ENCODE results near the gene TBX10. TPM values are rescaled to one million over a fixed set of nuclear protein-coding genes. Genes with fewer than 3 reads are reported as not detected.

Gene TBX10
- total RNA-seq, 1 experiment from 2014 or later = not detected

DNA sequence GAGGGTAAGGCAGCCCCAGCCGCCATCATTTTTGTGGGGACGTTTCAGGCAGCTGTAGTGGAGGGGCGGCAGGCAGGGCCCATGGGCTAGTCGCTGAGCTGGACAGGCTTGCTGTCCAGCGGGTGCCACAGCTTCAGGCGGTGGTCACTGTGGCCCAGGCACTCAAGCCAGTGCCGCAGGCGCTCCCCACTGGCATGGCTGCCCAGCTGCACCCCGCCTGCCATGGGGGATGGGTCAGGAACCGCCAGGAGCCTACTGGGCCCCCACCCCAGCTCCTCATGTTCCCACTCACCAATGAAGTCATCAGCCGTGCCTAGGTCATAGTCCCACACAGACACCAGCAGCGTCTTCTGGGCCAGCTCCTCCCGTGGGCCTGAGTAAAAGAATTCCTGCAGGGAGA lies 26.8 kb downstream of the TBX10 start (continued):
- TF ChIP-seq, protein P1, sequence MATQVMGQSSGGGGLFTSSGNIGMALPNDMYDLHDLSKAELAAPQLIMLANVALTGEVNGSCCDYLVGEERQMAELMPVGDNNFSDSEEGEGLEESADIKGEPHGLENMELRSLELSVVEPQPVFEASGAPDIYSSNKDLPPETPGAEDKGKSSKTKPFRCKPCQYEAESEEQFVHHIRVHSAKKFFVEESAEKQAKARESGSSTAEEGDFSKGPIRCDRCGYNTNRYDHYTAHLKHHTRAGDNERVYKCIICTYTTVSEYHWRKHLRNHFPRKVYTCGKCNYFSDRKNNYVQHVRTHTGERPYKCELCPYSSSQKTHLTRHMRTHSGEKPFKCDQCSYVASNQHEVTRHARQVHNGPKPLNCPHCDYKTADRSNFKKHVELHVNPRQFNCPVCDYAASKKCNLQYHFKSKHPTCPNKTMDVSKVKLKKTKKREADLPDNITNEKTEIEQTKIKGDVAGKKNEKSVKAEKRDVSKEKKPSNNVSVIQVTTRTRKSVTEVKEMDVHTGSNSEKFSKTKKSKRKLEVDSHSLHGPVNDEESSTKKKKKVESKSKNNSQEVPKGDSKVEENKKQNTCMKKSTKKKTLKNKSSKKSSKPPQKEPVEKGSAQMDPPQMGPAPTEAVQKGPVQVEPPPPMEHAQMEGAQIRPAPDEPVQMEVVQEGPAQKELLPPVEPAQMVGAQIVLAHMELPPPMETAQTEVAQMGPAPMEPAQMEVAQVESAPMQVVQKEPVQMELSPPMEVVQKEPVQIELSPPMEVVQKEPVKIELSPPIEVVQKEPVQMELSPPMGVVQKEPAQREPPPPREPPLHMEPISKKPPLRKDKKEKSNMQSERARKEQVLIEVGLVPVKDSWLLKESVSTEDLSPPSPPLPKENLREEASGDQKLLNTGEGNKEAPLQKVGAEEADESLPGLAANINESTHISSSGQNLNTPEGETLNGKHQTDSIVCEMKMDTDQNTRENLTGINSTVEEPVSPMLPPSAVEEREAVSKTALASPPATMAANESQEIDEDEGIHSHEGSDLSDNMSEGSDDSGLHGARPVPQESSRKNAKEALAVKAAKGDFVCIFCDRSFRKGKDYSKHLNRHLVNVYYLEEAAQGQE (IDR thresholded peaks at IDR 0.05; ENCODE audit: low read depth) = no peak
- no peak for TF ChIP-seq CBX3 (IDR thresholded peaks at IDR 0.05; ENCODE audit: low read depth)

DNA sequence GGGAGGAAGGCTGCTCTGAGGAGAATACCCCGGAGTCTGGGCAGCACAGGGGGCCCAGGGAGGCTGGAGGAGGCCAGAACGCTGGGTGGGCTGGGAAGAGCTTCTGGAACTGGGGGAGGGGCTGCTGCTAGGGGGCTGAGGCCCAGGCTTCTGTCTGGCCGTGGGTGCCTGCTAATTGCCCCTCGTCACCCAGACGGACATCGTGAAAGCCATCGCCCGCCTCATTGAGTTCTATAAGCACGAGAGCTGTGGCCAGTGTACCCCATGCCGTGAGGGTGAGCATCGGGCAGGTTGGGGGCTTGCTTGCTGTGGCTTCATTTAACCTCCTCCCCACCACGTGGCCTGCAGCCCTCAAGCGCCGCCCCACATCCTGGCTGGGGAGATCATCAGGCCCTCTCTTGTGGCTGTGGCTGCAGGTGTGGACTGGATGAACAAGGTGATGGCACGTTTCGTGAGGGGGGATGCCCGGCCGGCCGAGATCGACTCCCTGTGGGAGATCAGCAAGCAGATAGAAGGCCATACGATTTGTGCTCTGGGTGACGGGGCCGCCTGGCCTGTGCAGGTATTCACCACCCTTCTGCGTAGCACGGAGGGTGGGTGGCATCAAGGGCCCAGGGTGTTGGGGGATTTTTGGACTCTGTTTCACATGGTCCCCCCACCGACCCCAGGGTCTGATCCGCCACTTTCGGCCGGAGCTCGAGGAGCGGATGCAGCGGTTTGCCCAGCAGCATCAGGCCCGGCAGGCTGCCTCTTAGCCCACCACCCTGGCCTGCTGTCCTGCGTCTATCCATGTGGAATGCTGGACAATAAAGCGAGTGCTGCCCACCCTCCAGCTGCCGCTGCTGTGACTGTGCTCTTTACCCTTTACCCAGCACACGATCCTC lies 27.6 kb downstream of the TBX10 start:
- CTCF ChIA-PET = no interaction called here
- Histone ChIP-seq H3K4me1 (ENCODE audit: control insufficient read depth in 1 of 2, insufficient read depth in 2 of 2, low read length in 2 of 2) (peaks cover 8 to 25% of the 10 kb centered on the region in 2 experiments), H3K27me3 (ENCODE audit: insufficient read depth, low read length) (no peaks in the 10 kb centered on the region), H3K4me3 (replicated peaks in 1 of 2; ENCODE audit: low read depth in 1 of 2, low read length in 2 of 2) (no peak overlapping the region), H4K20me1 (ENCODE audit: insufficient read depth) (no peaks in the 10 kb centered on the region), H3K36me3 (ENCODE audit: control insufficient read depth in 1 of 2, insufficient read depth in 2 of 2, low read length in 2 of 2) (peaks cover 19 to 21% of the 10 kb centered on the region in 2 experiments; a peak in 3 of 4 replicates), H3K9ac (ENCODE audit: low read length) (no peak overlapping the region), H3K79me2 (ENCODE audit: insufficient read depth, low read length) (peaks cover 25% of the 10 kb centered on the region), H3K4me2 (ENCODE audit: low read length) (no peak overlapping the region), H3K9me2 (ENCODE audit: insufficient read depth) (no peaks in the 10 kb centered on the region), H2AFZ (ENCODE audit: low read depth, low read length, poor library complexity, severe bottlenecking) (no peak overlapping the region), H3K9me3 (ENCODE audit: control insufficient read depth in 1 of 2, insufficient read depth in 1 of 2, low read depth in 1 of 2, low read length in 2 of 2) (no peaks in the 10 kb centered on the region), H3K27ac (ENCODE audit: low read depth, low read length) (no peak overlapping the region)
- RAD21 ChIA-PET (ENCODE audit: low non-redundant PET in 1 of 2, low total read pairs in 2 of 2, uncharacterized antibody in 2 of 2, unreplicated experiment in 2 of 2) = no interaction called here
- no peak for ATAC-seq
- no peak for DNase-seq (ENCODE audit: low read depth, low spot score)
- POLR2A ChIA-PET = no interaction called here
- no TSS peak for BruUV-seq (replicated peaks)
- intact Hi-C loops (cut with micrococcal nuclease) = no loop called here
- TF ChIP-seq, protein P2, sequence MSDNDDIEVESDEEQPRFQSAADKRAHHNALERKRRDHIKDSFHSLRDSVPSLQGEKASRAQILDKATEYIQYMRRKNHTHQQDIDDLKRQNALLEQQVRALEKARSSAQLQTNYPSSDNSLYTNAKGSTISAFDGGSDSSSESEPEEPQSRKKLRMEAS (IDR thresholded peaks at IDR 0.05) = no peak
- TF ChIP-seq CBX3 (IDR thresholded peaks at IDR 0.05; ENCODE audit: low read depth) (no peak), EZH2 (IDR thresholded peaks at IDR 0.05) (no peak), CEBPB (IDR thresholded peaks at IDR 0.05; ENCODE audit: low read depth) (no peak), JUND (IDR thresholded peaks at IDR 0.05) (no peak), ELF1 (IDR thresholded peaks at IDR 0.05; ENCODE audit: borderline replicate concordance, low read depth) (no peak), SIN3A (IDR thresholded peaks at IDR 0.05; ENCODE audit: low read depth) (no peak), ZNF274 (IDR thresholded peaks at IDR 0.05; ENCODE audit: low read depth, low read length) (no peak), SP1 (IDR thresholded peaks at IDR 0.05; ENCODE audit: low read depth) (no peak), RAD21 (IDR thresholded peaks at IDR 0.05; ENCODE audit: low read depth) (no peak), POLR2AphosphoS5 (IDR thresholded peaks at IDR 0.05; ENCODE audit: low read depth, low read length) (no peak), EGR1 (IDR thresholded peaks at IDR 0.05; ENCODE audit: low read depth) (no peak), SRF (IDR thresholded peaks at IDR 0.05; ENCODE audit: low read depth) (no peak), FOSL1 (IDR thresholded peaks at IDR 0.05; ENCODE audit: low read depth) (no peak)
- TF ChIP-seq, protein P3, sequence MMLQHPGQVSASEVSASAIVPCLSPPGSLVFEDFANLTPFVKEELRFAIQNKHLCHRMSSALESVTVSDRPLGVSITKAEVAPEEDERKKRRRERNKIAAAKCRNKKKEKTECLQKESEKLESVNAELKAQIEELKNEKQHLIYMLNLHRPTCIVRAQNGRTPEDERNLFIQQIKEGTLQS (IDR thresholded peaks at IDR 0.05) = no peak
- TF ChIP-seq, protein P4, sequence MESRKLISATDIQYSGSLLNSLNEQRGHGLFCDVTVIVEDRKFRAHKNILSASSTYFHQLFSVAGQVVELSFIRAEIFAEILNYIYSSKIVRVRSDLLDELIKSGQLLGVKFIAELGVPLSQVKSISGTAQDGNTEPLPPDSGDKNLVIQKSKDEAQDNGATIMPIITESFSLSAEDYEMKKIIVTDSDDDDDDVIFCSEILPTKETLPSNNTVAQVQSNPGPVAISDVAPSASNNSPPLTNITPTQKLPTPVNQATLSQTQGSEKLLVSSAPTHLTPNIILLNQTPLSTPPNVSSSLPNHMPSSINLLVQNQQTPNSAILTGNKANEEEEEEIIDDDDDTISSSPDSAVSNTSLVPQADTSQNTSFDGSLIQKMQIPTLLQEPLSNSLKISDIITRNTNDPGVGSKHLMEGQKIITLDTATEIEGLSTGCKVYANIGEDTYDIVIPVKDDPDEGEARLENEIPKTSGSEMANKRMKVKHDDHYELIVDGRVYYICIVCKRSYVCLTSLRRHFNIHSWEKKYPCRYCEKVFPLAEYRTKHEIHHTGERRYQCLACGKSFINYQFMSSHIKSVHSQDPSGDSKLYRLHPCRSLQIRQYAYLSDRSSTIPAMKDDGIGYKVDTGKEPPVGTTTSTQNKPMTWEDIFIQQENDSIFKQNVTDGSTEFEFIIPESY (IDR thresholded peaks at IDR 0.05; ENCODE audit: extremely low read depth, insufficient replicate concordance, low read length) = no peak
- TF ChIP-seq, protein P5, sequence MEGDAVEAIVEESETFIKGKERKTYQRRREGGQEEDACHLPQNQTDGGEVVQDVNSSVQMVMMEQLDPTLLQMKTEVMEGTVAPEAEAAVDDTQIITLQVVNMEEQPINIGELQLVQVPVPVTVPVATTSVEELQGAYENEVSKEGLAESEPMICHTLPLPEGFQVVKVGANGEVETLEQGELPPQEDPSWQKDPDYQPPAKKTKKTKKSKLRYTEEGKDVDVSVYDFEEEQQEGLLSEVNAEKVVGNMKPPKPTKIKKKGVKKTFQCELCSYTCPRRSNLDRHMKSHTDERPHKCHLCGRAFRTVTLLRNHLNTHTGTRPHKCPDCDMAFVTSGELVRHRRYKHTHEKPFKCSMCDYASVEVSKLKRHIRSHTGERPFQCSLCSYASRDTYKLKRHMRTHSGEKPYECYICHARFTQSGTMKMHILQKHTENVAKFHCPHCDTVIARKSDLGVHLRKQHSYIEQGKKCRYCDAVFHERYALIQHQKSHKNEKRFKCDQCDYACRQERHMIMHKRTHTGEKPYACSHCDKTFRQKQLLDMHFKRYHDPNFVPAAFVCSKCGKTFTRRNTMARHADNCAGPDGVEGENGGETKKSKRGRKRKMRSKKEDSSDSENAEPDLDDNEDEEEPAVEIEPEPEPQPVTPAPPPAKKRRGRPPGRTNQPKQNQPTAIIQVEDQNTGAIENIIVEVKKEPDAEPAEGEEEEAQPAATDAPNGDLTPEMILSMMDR (IDR thresholded peaks at IDR 0.05 in 2 of 3, conservative IDR thresholded peaks at IDR 0.05 in 1 of 3; ENCODE audit: borderline replicate concordance in 1 of 3, insufficient read depth in 1 of 3, low read depth in 2 of 3, low read length in 2 of 3) = no peak

All from HCT116 (cell line).